Astrocyte of the spinal cord (primary cell): ENCODE data around the gene MGAT5B.

Source experiments
- DNase-seq: peaks from one replicate; pipeline ENCODE4 v3.0.0; 2011; ENCODE audit warnings: low read depth, low spot score
- H3K4me3 ChIP-seq: 2 replicates; pipeline ENCODE4 v1.5.1; 2011; ENCODE audit warnings: low read depth, mild to moderate bottlenecking, low read length, moderate library complexity
- CTCF ChIP-seq: IDR thresholded peaks from 2 replicates; pipeline ENCODE4 v1.5.1; 2012; ENCODE audit warnings: low read depth, mild to moderate bottlenecking, low read length, inconsistent platforms
- in situ Hi-C: cut with HindIII; loops from 2 replicates; pipeline ENCODE4 v1.10.0; 2017; ENCODE audit warnings: low sequenced_read_pairs

MGAT5B gene

DNA sequence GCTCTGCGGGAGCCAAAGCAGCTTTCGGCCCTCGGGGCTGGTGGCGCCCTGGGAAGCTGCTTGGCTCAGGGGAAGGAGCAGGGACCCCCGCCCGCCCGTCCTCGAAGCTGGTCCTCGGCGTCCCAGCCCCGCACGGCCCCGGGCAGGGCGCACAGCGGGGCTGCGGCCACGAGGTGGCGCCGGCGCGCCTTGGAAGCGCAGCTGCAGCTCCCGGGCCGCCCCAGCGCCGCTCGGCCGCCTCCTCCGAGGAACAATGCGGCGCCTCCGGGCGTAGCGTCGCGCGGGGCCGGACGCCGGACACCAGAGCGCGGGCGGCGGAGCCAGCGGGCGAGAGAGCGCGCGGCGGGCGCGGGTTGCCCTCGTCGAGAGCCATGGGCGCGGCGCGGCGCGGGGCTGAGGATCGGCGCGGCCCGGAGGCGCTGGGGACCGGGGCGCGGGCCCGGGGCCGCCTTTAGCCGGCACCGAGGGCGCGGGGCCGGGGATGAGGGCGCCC is at the start of gene MGAT5B:
MGAT5B (plus strand) TSS at position 229 of the 493 bp plus-strand sequence. CDS start 626 bp downstream, outside the sequence.
- peak; percentile 56 for TF ChIP-seq CTCF
- H3K4me3 ChIP-seq, result peak within 1 kb of the TSS; percentile 24
- in situ Hi-C loops, result no loop called here
- DNase-seq, result peak; percentile 79

DNA sequence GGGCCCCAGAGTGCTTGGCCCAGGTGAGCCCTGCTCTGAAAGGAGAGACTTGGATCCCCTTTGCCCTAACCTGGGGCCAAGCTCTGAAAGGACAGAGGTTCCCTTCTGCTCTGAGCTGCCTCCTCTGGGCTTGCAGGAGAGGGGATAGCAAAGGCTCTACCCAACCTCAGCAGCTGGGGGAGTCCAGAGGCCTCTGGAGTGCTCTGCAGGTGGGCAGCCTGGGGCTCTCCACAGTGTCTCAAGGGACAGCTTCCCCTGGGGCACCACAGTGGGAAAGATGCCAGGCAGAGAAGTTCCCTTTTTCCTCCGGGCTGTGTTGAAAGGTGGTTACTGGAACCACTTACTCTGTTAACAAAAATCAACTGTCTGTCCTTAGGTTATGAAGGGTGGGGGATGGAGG is 48.2 kb upstream of the MGAT5B start:
- in situ Hi-C loops, result no loop called here
- no peak for DNase-seq
- no peak overlapping the region for H3K4me3 ChIP-seq
- no peak for TF ChIP-seq CTCF

DNA sequence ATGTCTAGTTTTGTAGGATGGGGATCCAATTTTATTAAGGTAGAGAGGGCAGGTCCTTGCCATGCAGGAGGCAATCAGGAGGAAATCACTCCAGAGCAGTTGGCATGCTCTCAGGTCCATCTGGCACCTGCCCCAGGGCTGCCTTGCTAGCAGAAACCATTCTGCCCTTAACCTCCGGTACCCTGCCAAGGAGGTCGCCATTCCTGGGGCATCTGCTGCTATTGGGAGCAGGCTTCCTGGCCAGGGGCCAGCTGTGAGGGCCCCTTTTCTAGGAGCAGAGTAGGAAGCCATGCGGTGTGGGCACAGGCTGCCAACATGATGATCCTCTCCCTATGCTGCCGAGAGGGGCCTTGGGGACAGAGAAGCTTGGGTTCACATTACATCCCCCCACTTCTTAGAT is 47.6 kb upstream of the MGAT5B start:
- in situ Hi-C loops, result no loop called here
- no peak overlapping the region for H3K4me3 ChIP-seq
- no peak for DNase-seq
- TF ChIP-seq CTCF, result no peak

GRCh38 chr17:76822184-76822778 is 45.9 kb upstream of the MGAT5B start:
- DNase-seq, result no peak
- no peak for TF ChIP-seq CTCF

GRCh38 chr17:76824093-76824492 is 44.1 kb upstream of the MGAT5B start:
- no peak for TF ChIP-seq CTCF
- no peak overlapping the region for H3K4me3 ChIP-seq
- in situ Hi-C loops, result no loop called here
- no peak for DNase-seq

More at GRCh38 chr17:76822184-76822778, 45.9 kb upstream of the MGAT5B start:
- no peak overlapping the region for H3K4me3 ChIP-seq
- in situ Hi-C loops, result no loop called here

GRCh38 chr17:76826330-76827068 is 41.7 kb upstream of the MGAT5B start:
- in situ Hi-C loops, result no loop called here
- H3K4me3 ChIP-seq, result no peak overlapping the region
- no peak for DNase-seq
- no peak for TF ChIP-seq CTCF
